Memory B cell (primary cell): Measurements from ENCODE around the gene DKC1.

Experiments
- ATAC-seq: fragments of 150-1000 bp; cut with Tn5 transposase; 2 replicates; pipeline ENCODE4 v1.10.0; 2021; ENCODE audit warnings: low read depth, mild to moderate bottlenecking, moderate library complexity
- DNase-seq, 2 donors: peaks; one replicate each; pipeline ENCODE4 v3.0.0; 2022; ENCODE audit warnings: low spot score in 2 of 2
- H3K27ac Mint-ChIP-seq: one replicate; pipeline ENCODE4 v1.8.0; 2022; ENCODE audit warnings: mild to moderate bottlenecking, moderate library complexity, mixed read lengths
- H3K27me3 Mint-ChIP-seq: one replicate; pipeline ENCODE4 v1.8.0; 2022; ENCODE audit warnings: mixed read lengths
- H3K36me3 Mint-ChIP-seq: one replicate; pipeline ENCODE4 v1.8.0; 2022; ENCODE audit warnings: mild to moderate bottlenecking, mixed read lengths
- H3K4me1 Mint-ChIP-seq: one replicate; pipeline ENCODE4 v1.8.0; 2022; ENCODE audit warnings: mixed read lengths
- H3K4me3 Mint-ChIP-seq: one replicate; pipeline ENCODE4 v1.8.0; 2022; ENCODE audit warnings: mild to moderate bottlenecking, moderate library complexity, mixed read lengths
- H3K9me3 Mint-ChIP-seq: one replicate; pipeline ENCODE4 v1.8.0; 2022; ENCODE audit warnings: mixed read lengths

The DKC1 gene

GRCh38 chrX:154791939-154792338 lies 29.3 kb downstream of the DKC1 start:
- no peaks in the 10 kb centered on the region for H3K27me3 Mint-ChIP-seq
- peaks cover 2% of the 10 kb centered on the region for H3K36me3 Mint-ChIP-seq
- H3K27ac Mint-ChIP-seq, result no peak overlapping the region
- ATAC-seq (no peak), DNase-seq (no peak)
- H3K4me1 Mint-ChIP-seq, result peaks cover 8% of the 10 kb centered on the region
- no peaks in the 10 kb centered on the region for H3K9me3 Mint-ChIP-seq
- H3K4me3 Mint-ChIP-seq, result no peak overlapping the region

GRCh38 chrX:154793084-154793795 lies 30.6 kb downstream of the DKC1 start:
- no peak overlapping the region for H3K4me3 Mint-ChIP-seq
- H3K9me3 Mint-ChIP-seq, result no peaks in the 10 kb centered on the region

DNA sequence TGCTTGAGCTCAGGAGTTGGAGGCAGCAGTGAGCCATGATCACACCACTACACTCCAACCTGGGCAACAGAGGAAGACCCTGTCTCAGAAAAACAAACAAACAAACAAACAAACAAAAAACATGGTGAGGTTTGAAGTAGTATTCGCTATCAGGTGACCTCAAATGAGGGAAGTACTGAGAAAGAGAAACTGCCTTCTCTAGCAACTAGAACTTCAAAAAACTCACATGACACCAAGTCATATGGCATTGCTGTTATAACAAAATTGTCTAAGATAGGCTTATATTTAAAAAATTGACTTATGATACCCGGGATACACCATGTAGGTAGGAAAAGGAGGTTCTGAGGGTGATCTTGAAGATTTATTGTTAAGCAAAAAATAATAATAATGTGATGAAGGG lies 32.4 kb downstream of the DKC1 start:
- Mint-ChIP-seq H3K4me1 (peaks cover 14% of the 10 kb centered on the region), H3K27me3 (no peaks in the 10 kb centered on the region), H3K27ac (no peak overlapping the region), H3K9me3 (no peaks in the 10 kb centered on the region), H3K4me3 (no peak overlapping the region), H3K36me3 (no peaks in the 10 kb centered on the region)
- no peak for DNase-seq
- no peak for ATAC-seq

More at GRCh38 chrX:154793084-154793795, 30.6 kb downstream of the DKC1 start:
- no peak overlapping the region for H3K27ac Mint-ChIP-seq
- H3K4me1 Mint-ChIP-seq, result peaks cover 11% of the 10 kb centered on the region
- ATAC-seq (no peak), DNase-seq (no peak)
- H3K27me3 Mint-ChIP-seq, result no peaks in the 10 kb centered on the region
- no peaks in the 10 kb centered on the region for H3K36me3 Mint-ChIP-seq

- no peaks in the 10 kb centered on the region for H3K27me3 Mint-ChIP-seq
- no peaks in the 10 kb centered on the region for H3K36me3 Mint-ChIP-seq
- H3K4me1 Mint-ChIP-seq, result peaks cover 16% of the 10 kb centered on the region
- ATAC-seq, result no peak
- H3K9me3 Mint-ChIP-seq, result no peaks in the 10 kb centered on the region
- H3K27ac Mint-ChIP-seq, result no peak overlapping the region
- DNase-seq, result no peak
- no peak overlapping the region for H3K4me3 Mint-ChIP-seq
These were observed 34.3 kb downstream of the DKC1 start for GRCh38 chrX:154797006-154797405.

DNA sequence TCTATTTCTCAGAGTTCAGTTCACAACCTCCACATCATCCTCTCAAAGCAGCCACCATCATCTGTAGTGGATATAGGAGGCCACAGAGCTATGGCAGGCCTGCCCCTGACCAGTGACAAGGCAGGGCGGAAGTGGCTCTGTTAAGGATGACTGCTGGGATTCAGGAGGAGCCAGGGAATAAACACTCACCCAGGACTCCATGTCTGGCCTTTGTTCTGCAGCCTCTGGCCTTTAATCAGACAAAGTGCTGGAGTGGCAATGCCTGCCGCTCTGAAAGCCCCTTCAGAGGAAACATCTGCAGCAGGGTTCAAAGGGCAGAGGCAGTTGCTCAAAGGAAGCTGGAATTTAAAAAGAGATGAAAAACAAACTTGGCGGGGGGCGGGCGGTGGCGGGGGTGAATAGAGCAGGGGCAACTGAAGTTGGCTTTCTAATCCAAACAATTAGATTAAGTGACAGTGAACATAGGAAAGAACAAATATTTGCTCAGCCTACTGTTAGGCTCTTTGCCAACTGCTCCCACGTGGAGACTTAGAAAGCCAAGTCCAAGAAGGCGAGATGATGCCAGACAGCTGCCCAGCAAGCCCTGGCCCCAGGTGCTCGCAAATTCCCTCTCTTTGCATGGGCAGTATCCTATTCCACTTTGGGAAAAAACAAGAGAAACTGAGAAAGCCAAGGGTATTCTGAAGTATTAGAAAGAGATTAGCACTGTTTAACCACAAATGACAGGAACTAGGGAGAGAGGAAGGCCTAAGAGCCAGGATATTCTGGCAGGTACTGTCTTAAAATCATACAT lies 37.1 kb downstream of the DKC1 start:
- no peak overlapping the region for H3K4me3 Mint-ChIP-seq
- no peak for ATAC-seq

GRCh38 chrX:154800478-154801210 lies 38.0 kb downstream of the DKC1 start:
- Mint-ChIP-seq H3K4me3 (no peak overlapping the region), H3K4me1 (peaks cover 20% of the 10 kb centered on the region)

More for the DNA sequence above, 37.1 kb downstream of the DKC1 start:
- Mint-ChIP-seq H3K4me1 (peaks cover 22% of the 10 kb centered on the region), H3K27ac (no peak overlapping the region), H3K9me3 (no peaks in the 10 kb centered on the region), H3K36me3 (no peaks in the 10 kb centered on the region), H3K27me3 (no peaks in the 10 kb centered on the region)
- no peak for DNase-seq

GRCh38 chrX:154802947-154803346 lies 40.3 kb downstream of the DKC1 start:
- Mint-ChIP-seq H3K4me1 (peaks cover 12% of the 10 kb centered on the region), H3K9me3 (no peaks in the 10 kb centered on the region), H3K4me3 (no peak overlapping the region), H3K36me3 (no peaks in the 10 kb centered on the region), H3K27ac (no peak overlapping the region), H3K27me3 (no peaks in the 10 kb centered on the region)
- ATAC-seq (no peak), DNase-seq (no peak)

More at GRCh38 chrX:154800478-154801210, 38.0 kb downstream of the DKC1 start:
- Mint-ChIP-seq H3K27ac (no peak overlapping the region), H3K9me3 (no peaks in the 10 kb centered on the region), H3K36me3 (no peaks in the 10 kb centered on the region), H3K27me3 (no peaks in the 10 kb centered on the region)
- ATAC-seq, result no peak
- no peak for DNase-seq

GRCh38 chrX:154804261-154804956 lies 41.7 kb downstream of the DKC1 start:
- Mint-ChIP-seq H3K27ac (peak overlapping the region; percentile 57), H3K4me1 (peaks cover 10% of the 10 kb centered on the region), H3K27me3 (no peaks in the 10 kb centered on the region), H3K36me3 (no peaks in the 10 kb centered on the region), H3K4me3 (peak overlapping the region; percentile 86), H3K9me3 (no peaks in the 10 kb centered on the region)
- ATAC-seq (no peak), DNase-seq (no peak)

- DNase-seq (peak; percentile 65 to 71), ATAC-seq (peak; percentile 99)
- H3K4me3 Mint-ChIP-seq, result peak within 1 kb of the TSS; percentile 86
- no peaks in the 10 kb centered on the region for H3K36me3 Mint-ChIP-seq
- H3K27ac Mint-ChIP-seq, result peak within 1 kb of the TSS; percentile 57
- no peaks in the 10 kb centered on the region for H3K27me3 Mint-ChIP-seq
- no peaks in the 10 kb centered on the region for H3K9me3 Mint-ChIP-seq
- peaks cover 10% of the 10 kb centered on the region for H3K4me1 Mint-ChIP-seq
These were observed 42.5 kb downstream of the DKC1 start, which contains the start of gene MPP1 for GRCh38 chrX:154804957-154805695. TSS of gene MPP1 (minus strand) at chrX:154805485. CDS start at chrX:154805373, 112 bp downstream.

GRCh38 chrX:154805696-154806091 lies 43.0 kb downstream of the DKC1 start:
- Mint-ChIP-seq H3K27ac (no peak overlapping the region), H3K36me3 (no peaks in the 10 kb centered on the region), H3K27me3 (no peaks in the 10 kb centered on the region), H3K9me3 (no peaks in the 10 kb centered on the region), H3K4me1 (peaks cover 10% of the 10 kb centered on the region), H3K4me3 (peak overlapping the region; percentile 86)
- DNase-seq, result no peak
- ATAC-seq, result no peak

- Mint-ChIP-seq H3K9me3 (no peaks in the 10 kb centered on the region), H3K4me1 (peaks cover 8% of the 10 kb centered on the region), H3K36me3 (no peaks in the 10 kb centered on the region), H3K27ac (no peak overlapping the region), H3K4me3 (no peak overlapping the region), H3K27me3 (no peaks in the 10 kb centered on the region)
- DNase-seq, result no peak
- ATAC-seq, result no peak
These were observed 44.3 kb downstream of the DKC1 start for GRCh38 chrX:154806837-154807501.

GRCh38 chrX:154809939-154810665 lies 47.4 kb downstream of the DKC1 start:
- Mint-ChIP-seq H3K36me3 (no peaks in the 10 kb centered on the region), H3K27ac (no peak overlapping the region), H3K9me3 (no peaks in the 10 kb centered on the region), H3K4me1 (peaks cover 2% of the 10 kb centered on the region), H3K27me3 (no peaks in the 10 kb centered on the region), H3K4me3 (no peak overlapping the region)
- DNase-seq, result no peak
- no peak for ATAC-seq
